Cardiac muscle cell (in vitro differentiated cells and primary cell): ENCODE measurements around the gene SNAP91. TPM values are rescaled to one million over a fixed set of nuclear protein-coding genes. Genes with fewer than 3 reads are reported as not detected.

Experiments used
- DNase-seq, 2 donors: peaks; one replicate each; pipeline versions ENCODE4 v3.0.0 to v3.0.0-alpha.2; 2010 to 2017; ENCODE audit warnings: low read depth in 1 of 2, low spot score in 1 of 2
- H3K27ac ChIP-seq: fragments of 200-600 bp; sonication (generic); 2 replicates; pipeline ENCODE4 v1.5.1; 2016
- H3K27me3 ChIP-seq: fragments of 200-600 bp; sonication (generic); 2 replicates; pipeline ENCODE4 v1.6.0; 2016; ENCODE audit warnings: control low read depth
- H3K36me3 ChIP-seq: fragments of 200-600 bp; sonication (generic); 2 replicates; pipeline ENCODE4 v1.5.1; 2016; ENCODE audit warnings: control low read depth
- H3K4me1 ChIP-seq: fragments of 200-600 bp; sonication (generic); 2 replicates; pipeline ENCODE4 v1.8.1; 2017; ENCODE audit warnings: low read depth, mild to moderate bottlenecking, mixed run types
- H3K4me3 ChIP-seq: fragments of 200-600 bp; sonication (generic); 2 replicates; pipeline ENCODE4 v1.5.1; 2016; ENCODE audit warnings: mild to moderate bottlenecking
- H3K9me3 ChIP-seq: fragments of 200-600 bp; sonication (generic); 2 replicates; pipeline ENCODE4 v1.5.1; 2017; ENCODE audit warnings: low read depth, mild to moderate bottlenecking, control low read depth
- polyA plus RNA-seq: library from polyadenylated mRNA; unstranded; fragments of >200 nt; fragmentation: Nextera tagmentation; extraction: Ambion mirVana; gene quantifications from 2 replicates; pipeline ENCODE4 v1.2.1, GENCODE V29; 2016
- total RNA-seq: library from RNA; depleted of rRNA; stranded (reverse); fragments of >200 nt; gene quantifications from 2 replicates; pipeline ENCODE4 v1.2.3, GENCODE V29; 2016
- TF ChIP-seq, protein P1 (sequence below): IDR thresholded peaks from 2 replicates; pipeline ENCODE4 v1.5.1; 2012; ENCODE audit warnings: low read depth, mild to moderate bottlenecking, low read length

Gene SNAP91
- total and polyA plus RNA-seq, 2 experiments from 2014 or later, result 18.3 to 27.4 TPM

DNA sequence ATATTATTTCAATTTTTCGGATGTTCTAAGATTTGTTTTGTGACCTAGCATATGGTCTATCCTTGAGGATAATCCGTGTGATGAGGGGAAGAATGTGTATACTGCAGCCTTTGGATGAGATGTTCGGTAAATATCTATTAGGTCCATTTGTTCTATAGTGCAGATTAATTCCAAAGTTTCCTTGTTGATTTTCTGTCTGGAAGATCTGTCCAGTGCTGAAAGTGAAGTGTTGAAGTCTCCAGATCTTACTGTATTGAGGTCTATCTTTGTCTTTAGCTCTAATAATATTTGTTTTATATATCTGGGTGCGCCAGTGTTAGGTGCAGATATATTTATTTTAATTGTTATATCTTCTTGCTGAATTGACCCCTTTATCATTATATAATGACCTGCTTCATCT is 32.2 kb upstream of the SNAP91 start:
- TF ChIP-seq, protein P1, sequence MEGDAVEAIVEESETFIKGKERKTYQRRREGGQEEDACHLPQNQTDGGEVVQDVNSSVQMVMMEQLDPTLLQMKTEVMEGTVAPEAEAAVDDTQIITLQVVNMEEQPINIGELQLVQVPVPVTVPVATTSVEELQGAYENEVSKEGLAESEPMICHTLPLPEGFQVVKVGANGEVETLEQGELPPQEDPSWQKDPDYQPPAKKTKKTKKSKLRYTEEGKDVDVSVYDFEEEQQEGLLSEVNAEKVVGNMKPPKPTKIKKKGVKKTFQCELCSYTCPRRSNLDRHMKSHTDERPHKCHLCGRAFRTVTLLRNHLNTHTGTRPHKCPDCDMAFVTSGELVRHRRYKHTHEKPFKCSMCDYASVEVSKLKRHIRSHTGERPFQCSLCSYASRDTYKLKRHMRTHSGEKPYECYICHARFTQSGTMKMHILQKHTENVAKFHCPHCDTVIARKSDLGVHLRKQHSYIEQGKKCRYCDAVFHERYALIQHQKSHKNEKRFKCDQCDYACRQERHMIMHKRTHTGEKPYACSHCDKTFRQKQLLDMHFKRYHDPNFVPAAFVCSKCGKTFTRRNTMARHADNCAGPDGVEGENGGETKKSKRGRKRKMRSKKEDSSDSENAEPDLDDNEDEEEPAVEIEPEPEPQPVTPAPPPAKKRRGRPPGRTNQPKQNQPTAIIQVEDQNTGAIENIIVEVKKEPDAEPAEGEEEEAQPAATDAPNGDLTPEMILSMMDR, result no peak
- Histone ChIP-seq H3K27me3 (no peaks in the 10 kb centered on the region), H3K36me3 (no peaks in the 10 kb centered on the region), H3K4me1 (no peaks in the 10 kb centered on the region), H3K9me3 (no peaks in the 10 kb centered on the region), H3K4me3 (no peak overlapping the region), H3K27ac (no peak overlapping the region)
- peak in 1 of 2 donors; percentile 9 for DNase-seq

- no peaks in the 10 kb centered on the region for H3K9me3 ChIP-seq
- H3K27ac ChIP-seq, result no peak overlapping the region
- H3K4me1 ChIP-seq, result no peaks in the 10 kb centered on the region
- H3K4me3 ChIP-seq, result no peak overlapping the region
- no peak for DNase-seq
- H3K36me3 ChIP-seq, result no peaks in the 10 kb centered on the region
- TF ChIP-seq, protein P1, result no peak
- no peaks in the 10 kb centered on the region for H3K27me3 ChIP-seq
Observed at GRCh38 chr6:83735461-83735860, 26.6 kb upstream of the SNAP91 start.

DNA sequence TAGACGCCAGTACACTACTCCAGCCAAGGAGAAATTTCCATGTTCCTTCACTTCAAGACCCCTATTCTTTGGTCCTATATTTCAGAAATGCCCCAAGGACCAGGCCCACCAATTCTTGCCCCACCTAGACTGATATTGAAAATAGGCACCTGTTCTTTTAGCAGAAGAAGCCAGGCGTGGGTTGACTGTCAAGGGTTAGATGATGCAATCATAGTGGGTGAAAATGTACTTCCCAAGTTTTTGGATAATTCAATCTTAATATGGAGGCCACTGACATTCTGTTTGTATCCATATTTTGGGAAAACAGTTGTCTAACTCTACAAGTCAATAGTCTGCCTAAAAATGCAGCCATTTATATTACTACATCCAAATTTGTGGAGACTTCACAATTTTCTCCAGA is 21.0 kb upstream of the SNAP91 start:
- no peak for DNase-seq
- TF ChIP-seq, protein P1, result no peak
- H3K27ac ChIP-seq, result no peak overlapping the region
- no peaks in the 10 kb centered on the region for H3K27me3 ChIP-seq
- no peaks in the 10 kb centered on the region for H3K36me3 ChIP-seq
- H3K4me3 ChIP-seq, result no peak overlapping the region
- no peaks in the 10 kb centered on the region for H3K9me3 ChIP-seq
- no peaks in the 10 kb centered on the region for H3K4me1 ChIP-seq

DNA sequence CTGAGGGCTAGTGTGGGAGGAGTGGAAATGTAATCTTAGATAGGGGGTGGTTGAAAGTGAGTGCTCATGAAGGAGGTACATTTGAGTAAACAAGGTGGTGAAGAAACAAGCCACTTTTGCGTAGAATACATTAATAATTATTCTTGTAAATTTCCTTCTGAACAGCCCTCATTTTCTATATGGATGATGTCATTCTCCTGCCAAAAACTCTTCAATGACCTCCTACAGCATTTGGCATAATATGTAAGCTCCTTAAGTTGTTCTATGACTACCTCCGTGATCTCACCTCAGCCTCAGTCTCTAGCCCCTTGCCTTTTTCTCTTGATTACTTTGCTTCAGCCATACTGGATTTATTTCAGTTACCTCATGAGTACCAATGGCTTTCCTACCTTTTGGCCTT is 14.0 kb upstream of the SNAP91 start:
- no peak overlapping the region for H3K4me3 ChIP-seq
- no peak for DNase-seq
- no peaks in the 10 kb centered on the region for H3K9me3 ChIP-seq
- H3K4me1 ChIP-seq, result peaks cover 10% of the 10 kb centered on the region
- no peak overlapping the region for H3K27ac ChIP-seq
- H3K36me3 ChIP-seq, result no peaks in the 10 kb centered on the region
- H3K27me3 ChIP-seq, result no peaks in the 10 kb centered on the region
- TF ChIP-seq, protein P1, result no peak

GRCh38 chr6:83717809-83718208 is 8.9 kb upstream of the SNAP91 start:
- H3K36me3 ChIP-seq, result no peaks in the 10 kb centered on the region
- H3K4me3 ChIP-seq, result no peak overlapping the region
- peaks cover 8% of the 10 kb centered on the region for H3K27me3 ChIP-seq
- no peak for DNase-seq
- TF ChIP-seq, protein P1, result no peak
- no peak overlapping the region for H3K27ac ChIP-seq
- no peaks in the 10 kb centered on the region for H3K4me1 ChIP-seq
- H3K9me3 ChIP-seq, result no peaks in the 10 kb centered on the region

DNA sequence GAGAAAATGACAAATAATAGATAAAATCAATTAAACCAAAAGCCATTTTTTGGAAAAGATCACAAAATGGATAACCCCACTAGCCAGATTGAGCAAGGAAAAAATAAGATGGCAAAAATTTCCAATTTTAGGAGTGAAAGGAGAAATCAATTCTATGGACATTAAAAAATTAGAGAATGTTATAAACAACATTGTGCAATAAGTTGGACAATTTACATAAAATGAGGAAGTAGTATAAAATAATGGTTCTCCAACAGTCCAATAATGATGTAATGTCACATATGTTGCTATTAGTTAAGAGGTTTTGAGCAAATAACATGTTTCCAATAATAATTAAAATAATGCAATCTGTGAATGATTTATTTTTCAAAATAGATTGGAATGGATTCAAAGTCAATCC is 3.1 kb upstream of the SNAP91 start:
- H3K27me3 ChIP-seq, result peaks cover 27% of the 10 kb centered on the region
- no peak for DNase-seq
- H3K4me1 ChIP-seq, result no peaks in the 10 kb centered on the region
- H3K36me3 ChIP-seq, result no peaks in the 10 kb centered on the region
- H3K27ac ChIP-seq, result no peak overlapping the region
- H3K4me3 ChIP-seq, result no peak overlapping the region
- H3K9me3 ChIP-seq, result no peaks in the 10 kb centered on the region
- TF ChIP-seq, protein P1, result no peak
